SU-DHL-6 (cell line): ENCODE measurements around the gene CORO7.

Source experiments
- H2AFZ ChIP-seq: fragments of 200-600 bp; sonication (generic); 2 replicates; pipeline ENCODE4 v1.6.1; 2014; ENCODE audit warnings: low read depth, mild to moderate bottlenecking, moderate library complexity, mixed read lengths, antibody characterized with exemption, low read length; ENCODE audit not compliant: severe bottlenecking
- H3F3A ChIP-seq: fragments of 200-600 bp; shearing (Covaris generic); 2 replicates; pipeline ENCODE4 v1.6.0; 2016; ENCODE audit warnings: antibody characterized with exemption, mild to moderate bottlenecking; ENCODE audit not compliant: insufficient read depth
- H3K27ac ChIP-seq: fragments of 200-600 bp; sonication (generic); 2 replicates; pipeline ENCODE4 v1.5.1; 2016; ENCODE audit warnings: low read depth, mild to moderate bottlenecking, low read length, moderate library complexity, mixed read lengths
- H3K27me3 ChIP-seq: fragments of 200-600 bp; sonication (generic), shearing (Covaris generic); 2 replicates; pipeline ENCODE4 v1.6.0; 2014; ENCODE audit warnings: mild to moderate bottlenecking, low read length
- H3K36me3 ChIP-seq: fragments of 200-600 bp; sonication (generic); 2 replicates; pipeline ENCODE4 v1.6.1; 2014; ENCODE audit warnings: mild to moderate bottlenecking, low read length, mixed read lengths
- H3K4me2 ChIP-seq: fragments of 300-600, 200-600 bp; shearing (Covaris generic), sonication (generic); 2 replicates; pipeline ENCODE4 v1.6.0; 2014; ENCODE audit warnings: low read length, low read depth, mild to moderate bottlenecking; ENCODE audit not compliant: poor library complexity, severe bottlenecking
- H3K4me3 ChIP-seq: fragments of 200-600 bp; sonication (generic); 2 replicates; pipeline ENCODE4 v1.5.1; 2014; ENCODE audit warnings: antibody characterized with exemption, low read length, mild to moderate bottlenecking, mixed read lengths; ENCODE audit not compliant: insufficient read depth, poor library complexity, severe bottlenecking
- H3K79me2 ChIP-seq: fragments of 200-600 bp; sonication (generic); 2 replicates; pipeline ENCODE4 v1.6.1; 2014; ENCODE audit warnings: mild to moderate bottlenecking, low read length, moderate library complexity; ENCODE audit not compliant: insufficient read depth
- H3K9ac ChIP-seq: fragments of 200-600 bp; sonication (generic); 2 replicates; pipeline ENCODE4 v1.7.0; 2014; ENCODE audit warnings: mild to moderate bottlenecking, low read length
- H3K9me2 ChIP-seq: fragments of 200-600 bp; sonication (generic); replicated peaks from 2 replicates; pipeline ENCODE4 v1.6.1; 2014; ENCODE audit warnings: low read length; ENCODE audit not compliant: insufficient read depth
- H3K9me3 ChIP-seq: fragments of 200-600 bp; sonication (generic); 2 replicates; pipeline ENCODE4 v1.6.1; 2014; ENCODE audit warnings: low read length, mixed read lengths; ENCODE audit not compliant: insufficient read depth
- H4K20me1 ChIP-seq: fragments of 200-600 bp; sonication (generic); 2 replicates; pipeline ENCODE4 v1.6.1; 2014; ENCODE audit warnings: low read depth, mild to moderate bottlenecking, antibody characterized with exemption, low read length, moderate library complexity, mixed read lengths
- EZH2phosphoT487 ChIP-seq: fragments of 200-600 bp; sonication (generic), shearing (Covaris generic); conservative IDR thresholded peaks from 2 replicates; pipeline ENCODE4 v1.6.1; 2018; ENCODE audit warnings: mild to moderate bottlenecking, antibody characterized with exemption, low read length, moderate library complexity, mixed read lengths
- TF ChIP-seq, protein P1 (sequence below): fragments of 200-600 bp; sonication (generic); IDR thresholded peaks from one replicate; pipeline ENCODE4 v1.5.1; 2017; ENCODE audit warnings: antibody characterized with exemption, mild to moderate bottlenecking, low read length, moderate library complexity; ENCODE audit not compliant: insufficient read depth, poor library complexity, severe bottlenecking

The CORO7 gene

GRCh38 chr16:4383591-4384444, 32.6 kb downstream of the CORO7 start:
- H3K36me3 ChIP-seq, result no peaks in the 10 kb centered on the region
- no peaks in the 10 kb centered on the region for H3K27me3 ChIP-seq
- H3K4me2 ChIP-seq, result no peak overlapping the region
- no peak overlapping the region for H2AFZ ChIP-seq
- TF ChIP-seq, protein P1, sequence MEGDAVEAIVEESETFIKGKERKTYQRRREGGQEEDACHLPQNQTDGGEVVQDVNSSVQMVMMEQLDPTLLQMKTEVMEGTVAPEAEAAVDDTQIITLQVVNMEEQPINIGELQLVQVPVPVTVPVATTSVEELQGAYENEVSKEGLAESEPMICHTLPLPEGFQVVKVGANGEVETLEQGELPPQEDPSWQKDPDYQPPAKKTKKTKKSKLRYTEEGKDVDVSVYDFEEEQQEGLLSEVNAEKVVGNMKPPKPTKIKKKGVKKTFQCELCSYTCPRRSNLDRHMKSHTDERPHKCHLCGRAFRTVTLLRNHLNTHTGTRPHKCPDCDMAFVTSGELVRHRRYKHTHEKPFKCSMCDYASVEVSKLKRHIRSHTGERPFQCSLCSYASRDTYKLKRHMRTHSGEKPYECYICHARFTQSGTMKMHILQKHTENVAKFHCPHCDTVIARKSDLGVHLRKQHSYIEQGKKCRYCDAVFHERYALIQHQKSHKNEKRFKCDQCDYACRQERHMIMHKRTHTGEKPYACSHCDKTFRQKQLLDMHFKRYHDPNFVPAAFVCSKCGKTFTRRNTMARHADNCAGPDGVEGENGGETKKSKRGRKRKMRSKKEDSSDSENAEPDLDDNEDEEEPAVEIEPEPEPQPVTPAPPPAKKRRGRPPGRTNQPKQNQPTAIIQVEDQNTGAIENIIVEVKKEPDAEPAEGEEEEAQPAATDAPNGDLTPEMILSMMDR, result no peak
- no peak for TF ChIP-seq EZH2phosphoT487
- no peak overlapping the region for H3K27ac ChIP-seq
- no peak overlapping the region for H3K4me3 ChIP-seq
- H3F3A ChIP-seq, result no peaks in the 10 kb centered on the region
- H4K20me1 ChIP-seq, result no peaks in the 10 kb centered on the region
- no peaks in the 10 kb centered on the region for H3K9me2 ChIP-seq
- H3K79me2 ChIP-seq, result no peaks in the 10 kb centered on the region
- H3K9ac ChIP-seq, result no peak overlapping the region
- no peaks in the 10 kb centered on the region for H3K9me3 ChIP-seq

GRCh38 chr16:4382795-4383357, 33.5 kb downstream of the CORO7 start:
- H3K79me2 ChIP-seq, result no peaks in the 10 kb centered on the region
- no peak overlapping the region for H3K27ac ChIP-seq
- H3K4me2 ChIP-seq, result no peak overlapping the region
- no peak overlapping the region for H3K9ac ChIP-seq
- TF ChIP-seq, protein P1, result no peak
- no peak for TF ChIP-seq EZH2phosphoT487
- no peaks in the 10 kb centered on the region for H4K20me1 ChIP-seq
- H2AFZ ChIP-seq, result no peak overlapping the region
- no peak overlapping the region for H3K4me3 ChIP-seq
- no peaks in the 10 kb centered on the region for H3K36me3 ChIP-seq
- no peaks in the 10 kb centered on the region for H3K27me3 ChIP-seq
- H3K9me3 ChIP-seq, result no peaks in the 10 kb centered on the region
- no peaks in the 10 kb centered on the region for H3K9me2 ChIP-seq
- no peaks in the 10 kb centered on the region for H3F3A ChIP-seq

GRCh38 chr16:4381935-4382794, 34.2 kb downstream of the CORO7 start:
- H3K36me3 ChIP-seq, result no peaks in the 10 kb centered on the region
- H2AFZ ChIP-seq, result no peak overlapping the region
- H3K27me3 ChIP-seq, result no peaks in the 10 kb centered on the region
- no peak overlapping the region for H3K27ac ChIP-seq
- H3K9me2 ChIP-seq, result no peaks in the 10 kb centered on the region
- H3K4me2 ChIP-seq, result no peak overlapping the region
- H3K79me2 ChIP-seq, result no peaks in the 10 kb centered on the region
- H3K9ac ChIP-seq, result no peak overlapping the region
- H3F3A ChIP-seq, result no peaks in the 10 kb centered on the region
- TF ChIP-seq EZH2phosphoT487, result no peak
- TF ChIP-seq, protein P1, result no peak
- H3K9me3 ChIP-seq, result no peaks in the 10 kb centered on the region
- H3K4me3 ChIP-seq, result no peak overlapping the region
- no peaks in the 10 kb centered on the region for H4K20me1 ChIP-seq
